ENCODE measurements around the gene ASB15.

The ASB15 gene

DNA sequence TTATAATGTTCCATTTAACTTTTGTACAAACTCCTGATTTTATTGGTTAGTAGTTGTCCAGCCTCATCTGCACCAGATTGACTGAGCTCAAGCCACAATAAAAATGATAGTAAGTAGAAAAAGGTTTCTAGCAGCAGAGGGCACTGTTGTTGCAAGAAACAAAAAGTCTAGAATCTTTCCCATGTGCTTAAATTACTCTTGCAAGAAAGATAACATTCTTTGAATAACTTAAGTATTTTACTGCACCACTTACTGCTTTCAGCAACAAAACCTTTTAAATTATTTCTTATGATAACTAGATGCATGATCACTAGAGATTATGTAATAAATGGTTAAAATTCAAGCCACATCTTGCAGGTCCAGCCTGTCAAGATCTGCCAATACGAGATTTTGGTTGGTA is 81.1 kb downstream of the ASB15 start:
- no peak for TF ChIP-seq SIN3A (IDR thresholded peaks at IDR 0.05; ENCODE audit: borderline replicate concordance, insufficient read depth, low read length)
- TF ChIP-seq FOXP2 (optimal IDR thresholded peaks at IDR 0.05; ENCODE audit: borderline replicate concordance, extremely low read depth, extremely low read length, insufficient read depth), result no peak
- TF ChIP-seq POLR2AphosphoS5 (IDR thresholded peaks at IDR 0.05; ENCODE audit: low read depth, low read length), result no peak
- TF ChIP-seq TAF1 (IDR thresholded peaks at IDR 0.05; ENCODE audit: borderline replicate concordance, insufficient read depth, low read length), result no peak
- no peak for TF ChIP-seq REST (IDR thresholded peaks at IDR 0.05; ENCODE audit: insufficient read depth in 1 of 2, low read depth in 2 of 2, low read length in 2 of 2)

GRCh38 chr7:123687161-123687560 is 85.5 kb downstream of the ASB15 start:
- no peak for TF ChIP-seq SIN3A (IDR thresholded peaks at IDR 0.05; ENCODE audit: borderline replicate concordance, insufficient read depth, low read length)
- TF ChIP-seq REST (IDR thresholded peaks at IDR 0.05; ENCODE audit: insufficient read depth in 1 of 2, low read depth in 2 of 2, low read length in 2 of 2), result no peak
- no peak for TF ChIP-seq TAF1 (IDR thresholded peaks at IDR 0.05; ENCODE audit: borderline replicate concordance, insufficient read depth, low read length)
- TF ChIP-seq FOXP2 (optimal IDR thresholded peaks at IDR 0.05; ENCODE audit: borderline replicate concordance, extremely low read depth, extremely low read length, insufficient read depth), result no peak
- no peak for TF ChIP-seq POLR2AphosphoS5 (IDR thresholded peaks at IDR 0.05; ENCODE audit: low read depth, low read length)

- TF ChIP-seq POLR2AphosphoS5 (IDR thresholded peaks at IDR 0.05; ENCODE audit: low read depth, low read length) (no peak), FOXP2 (optimal IDR thresholded peaks at IDR 0.05; ENCODE audit: borderline replicate concordance, extremely low read depth, extremely low read length, insufficient read depth) (no peak), SIN3A (IDR thresholded peaks at IDR 0.05; ENCODE audit: borderline replicate concordance, insufficient read depth, low read length) (no peak), TAF1 (IDR thresholded peaks at IDR 0.05; ENCODE audit: borderline replicate concordance, insufficient read depth, low read length) (no peak), REST (IDR thresholded peaks at IDR 0.05; ENCODE audit: insufficient read depth in 1 of 2, low read depth in 2 of 2, low read length in 2 of 2) (no peak)
Observed at GRCh38 chr7:123687727-123688126, 86.1 kb downstream of the ASB15 start.

All from PFSK-1 (cell line).